DMS 273 treated with DMSO at 0.1 percent for 48 hours (cell line): ENCODE measurements around the gene RAB40C.
"Not testable (repeated sequence)": the region's sequence is repeated elsewhere in the genome, so short reads cannot be mapped to it uniquely, and the experiment has no call there.

ENCODE experiments used
- DNase-seq: peaks from one replicate; lab custom pipeline; 2025; lab: John Stamatoyannopoulos, UW

The RAB40C gene

DNA sequence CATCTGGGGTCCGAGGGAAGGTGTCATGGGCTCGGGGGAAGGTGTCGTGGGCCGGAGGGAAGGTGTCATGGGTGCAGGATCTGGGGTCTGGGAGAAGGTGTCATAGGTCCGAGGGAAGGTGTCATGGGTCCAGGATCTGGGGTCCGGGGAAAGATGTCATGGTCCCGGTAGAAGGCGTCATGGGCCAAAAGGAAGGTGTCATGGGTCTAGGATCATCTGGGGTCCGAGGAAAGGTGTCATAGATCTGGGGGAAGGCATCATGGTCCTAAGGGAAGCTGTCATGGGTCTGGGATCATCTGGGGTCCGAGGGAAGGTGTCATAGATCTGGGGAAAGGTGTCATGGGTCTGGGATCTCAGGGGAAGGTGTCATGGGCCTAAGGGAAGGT lies 942 bp downstream of the RAB40C start:
- DNase-seq: no peak

DNA sequence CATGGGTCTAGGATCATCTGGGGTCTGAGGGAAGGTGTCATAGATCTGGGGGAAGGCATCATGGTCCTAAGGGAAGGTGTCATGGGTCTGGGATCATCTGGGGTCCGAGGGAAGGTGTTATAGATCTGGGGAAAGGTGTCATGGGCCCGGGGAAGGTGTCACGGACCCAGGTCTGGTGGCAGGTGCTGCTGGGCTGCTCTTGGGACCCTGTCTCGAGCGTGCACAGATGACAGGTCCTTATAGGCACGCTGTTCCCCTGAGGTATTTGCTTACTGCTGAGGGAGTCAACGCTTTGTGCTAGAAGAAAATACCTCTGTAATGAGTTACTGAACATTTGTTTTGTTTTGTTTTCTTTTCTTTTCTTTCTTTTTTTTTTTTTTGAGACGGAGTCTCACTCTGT lies 1.4 kb downstream of the RAB40C start:
- DNase-seq: no peak

DNA sequence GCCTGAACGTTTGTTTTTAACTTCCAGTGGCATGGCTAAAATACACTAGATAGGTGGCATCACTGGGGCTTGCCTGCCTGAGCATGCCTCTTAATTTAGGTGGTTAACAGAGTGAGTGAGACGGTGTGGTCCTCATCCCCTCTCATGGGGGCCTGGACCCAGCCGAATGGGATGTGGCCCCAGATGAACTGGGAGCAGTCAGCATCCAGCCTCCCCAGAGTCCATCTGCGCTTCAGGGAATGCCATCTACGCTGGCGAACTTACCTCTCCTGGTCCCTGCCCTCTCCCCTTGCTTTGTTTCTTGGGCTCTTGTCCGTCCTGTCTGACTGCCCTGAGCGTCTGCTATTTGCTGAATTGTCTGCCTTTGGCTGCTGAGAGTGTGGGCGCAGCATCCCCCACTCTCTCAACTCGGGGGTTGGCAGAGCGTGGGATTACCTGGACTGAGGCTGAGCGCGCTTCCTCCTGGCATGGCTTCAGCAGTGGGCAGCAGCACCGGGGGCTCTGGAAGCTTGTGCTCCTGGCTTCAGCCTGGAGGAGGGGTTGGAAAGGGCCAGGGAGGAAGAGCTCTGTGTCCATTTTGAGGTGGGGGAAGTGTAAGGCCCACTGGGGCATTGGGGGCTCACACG lies 2.1 kb downstream of the RAB40C start:
- no peak for DNase-seq

DNA sequence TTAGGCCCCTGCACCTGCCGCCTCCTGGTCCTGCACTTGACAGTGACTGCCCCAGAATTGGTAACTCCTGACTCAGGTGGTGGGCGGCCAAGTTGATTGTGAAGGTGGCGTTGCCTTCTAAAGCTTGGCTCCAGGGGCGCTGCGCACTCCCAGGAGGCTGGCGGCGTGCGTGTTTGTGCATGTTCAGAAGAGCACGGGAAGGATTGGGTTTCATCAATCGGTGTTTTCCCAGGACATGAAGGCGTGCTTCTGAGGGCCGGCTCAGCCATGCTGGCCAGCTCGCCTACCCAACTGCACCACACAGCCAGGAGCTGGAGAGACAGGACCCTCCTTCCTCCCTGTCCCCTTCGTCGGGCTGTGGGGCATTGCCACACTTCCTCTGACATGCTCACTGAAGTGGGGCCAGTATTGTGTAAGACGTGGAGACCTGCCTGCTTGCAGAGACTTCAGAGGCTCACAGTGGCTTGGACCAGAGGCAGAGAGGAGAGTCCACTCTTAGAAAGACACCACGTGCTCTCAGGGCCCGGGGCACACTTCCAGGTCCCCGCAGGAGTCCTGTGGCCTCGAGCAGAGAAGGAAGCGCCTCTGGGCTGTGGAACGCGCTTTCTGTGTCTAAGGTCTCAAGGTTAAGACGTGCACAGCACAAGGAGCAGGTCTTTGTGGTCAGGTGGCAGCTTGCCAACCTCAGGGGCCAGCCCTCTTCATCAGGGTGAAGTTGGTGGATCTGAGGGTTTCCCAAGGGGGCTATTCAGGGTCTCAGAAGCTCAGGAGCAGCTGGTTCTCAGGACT lies 2.8 kb downstream of the RAB40C start:
- peak; percentile 27 for DNase-seq

DNA sequence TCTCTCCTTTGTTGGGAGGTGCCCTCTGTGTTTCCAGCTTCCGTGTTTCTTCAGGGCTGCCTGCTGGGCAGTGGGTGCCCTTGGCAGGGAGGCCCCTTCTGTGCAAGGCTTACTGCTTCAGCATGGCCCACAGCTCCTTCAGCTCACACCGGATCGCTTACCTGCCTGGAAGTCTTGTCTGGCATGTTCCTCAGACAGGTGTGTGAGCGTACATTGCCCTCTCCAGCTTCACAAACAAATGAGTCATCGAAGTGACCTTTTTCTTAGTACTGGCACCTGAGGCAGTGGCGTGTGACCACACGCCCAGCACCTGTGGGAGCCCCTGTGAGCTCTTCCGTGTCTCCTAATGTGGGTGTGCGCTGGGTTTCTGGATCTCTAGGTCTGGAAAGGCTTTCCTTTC lies 3.5 kb downstream of the RAB40C start:
- no peak for DNase-seq

DNA sequence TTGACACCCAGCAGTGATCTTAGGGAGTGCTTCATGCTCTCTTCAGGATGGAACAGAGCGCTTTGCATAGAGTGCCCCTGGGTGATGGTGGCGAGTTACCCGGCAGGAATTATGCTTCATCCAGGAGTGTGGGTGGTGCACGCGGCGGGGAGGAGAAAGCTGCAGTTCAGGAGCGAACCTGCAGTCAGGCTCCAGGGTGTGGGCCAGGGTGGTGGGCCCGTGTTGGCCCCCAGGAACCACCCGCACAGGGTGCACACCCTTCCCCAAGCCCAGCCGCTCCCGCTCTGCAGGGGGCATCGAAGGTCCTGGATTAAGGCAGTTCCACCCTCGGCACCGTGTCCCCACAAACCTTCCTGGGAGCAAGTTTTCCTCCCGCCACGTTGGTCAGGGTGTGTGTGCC lies 3.9 kb downstream of the RAB40C start:
- no peak for DNase-seq

DNA sequence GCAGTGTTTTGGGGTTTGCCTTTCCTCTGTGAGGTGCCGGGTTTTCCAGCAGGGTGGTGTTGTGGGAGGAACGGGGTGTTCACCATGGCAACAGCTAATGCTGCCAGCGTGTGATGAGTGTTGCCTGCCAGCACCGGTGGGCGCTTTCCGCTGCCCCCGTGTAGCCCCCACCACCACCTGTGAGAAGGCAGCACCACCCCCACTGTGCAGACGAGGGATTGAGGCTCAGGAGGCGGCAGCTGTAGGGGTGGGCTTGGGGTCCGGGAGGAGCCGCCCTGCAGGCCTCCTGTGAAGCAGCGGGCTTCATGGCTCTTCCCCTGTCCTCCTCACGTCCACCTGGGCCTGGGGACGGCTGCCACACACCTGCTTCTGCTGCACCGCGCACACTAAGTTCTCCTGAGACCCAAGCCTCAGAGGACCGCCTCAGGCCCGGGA lies 5.2 kb downstream of the RAB40C start:
- no peak for DNase-seq

DNA sequence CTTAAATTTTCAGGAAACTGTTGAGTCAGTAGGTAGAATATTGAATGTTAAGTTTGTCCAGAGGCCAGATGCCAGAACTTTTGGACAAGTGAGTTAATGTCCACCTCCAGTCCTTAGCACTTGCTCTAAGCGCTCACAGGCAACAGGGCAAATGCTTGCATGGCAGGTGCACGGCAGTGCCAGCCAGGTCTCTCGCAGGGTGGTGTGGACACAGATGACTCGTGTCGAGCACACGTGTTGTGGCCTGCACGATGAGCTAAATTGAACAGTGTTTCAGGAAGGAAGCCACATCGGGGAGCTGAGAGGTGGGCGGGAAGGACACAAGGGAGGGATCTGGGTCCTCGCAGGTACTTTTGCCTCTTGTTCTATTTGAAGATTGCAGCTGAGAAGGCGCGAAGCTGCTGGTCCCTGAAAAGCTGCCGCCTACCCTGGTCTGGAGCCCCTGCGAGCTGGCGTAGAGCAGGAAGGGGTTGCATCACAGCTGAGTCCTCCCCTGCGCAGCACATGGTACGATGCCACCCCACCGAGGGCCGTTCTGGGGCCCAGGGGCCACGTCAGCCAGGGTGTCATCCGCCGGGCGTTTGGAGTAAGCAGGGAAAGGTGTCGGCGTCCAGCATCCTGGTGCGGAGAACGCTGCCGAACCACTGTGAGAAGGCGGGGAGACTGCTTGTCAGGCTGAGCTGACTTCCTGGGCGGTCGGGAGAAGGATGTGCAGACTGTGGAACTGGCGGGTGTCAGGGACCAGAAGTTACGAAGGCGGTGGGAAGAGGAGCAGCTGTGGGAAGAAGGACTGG lies 6.3 kb downstream of the RAB40C start:
- no peak for DNase-seq

DNA sequence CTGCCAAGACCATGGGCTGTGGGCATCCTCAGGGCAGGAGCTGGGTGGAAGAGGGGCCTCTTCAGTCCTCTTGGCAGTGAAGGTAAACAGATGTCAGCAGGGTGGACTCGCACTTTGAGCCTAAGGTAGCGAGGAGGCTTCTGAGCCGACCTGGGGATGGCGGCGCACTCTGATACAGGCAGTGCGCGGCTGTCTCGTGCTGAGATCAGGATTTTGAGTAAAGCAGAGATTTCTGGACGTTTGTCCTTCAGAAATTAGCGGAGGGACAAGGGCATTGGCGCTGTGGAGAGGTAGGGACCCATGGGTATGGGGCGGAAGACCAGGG lies 6.8 kb downstream of the RAB40C start:
- no peak for DNase-seq

DNA sequence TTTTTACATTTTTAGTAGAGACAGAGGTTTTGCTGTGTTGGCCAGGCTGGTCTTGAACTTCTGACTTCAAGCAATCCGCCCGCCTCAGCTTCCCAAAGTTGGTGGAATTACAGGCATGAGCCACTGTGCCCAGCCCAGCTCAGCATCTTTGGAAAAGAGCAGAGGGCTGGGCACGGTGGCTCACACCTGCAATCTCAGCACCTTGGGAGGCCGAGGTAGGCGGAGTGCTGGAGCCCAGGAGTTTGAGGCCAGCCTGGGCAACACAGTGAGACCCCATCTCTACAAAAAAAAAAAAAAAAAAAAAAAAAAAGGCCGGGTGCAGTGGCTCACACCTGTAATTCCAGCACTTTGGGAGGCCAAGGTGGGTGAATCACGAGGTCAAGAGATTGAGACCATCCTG lies 7.8 kb downstream of the RAB40C start:
- DNase-seq: not testable (repeated sequence)

DNA sequence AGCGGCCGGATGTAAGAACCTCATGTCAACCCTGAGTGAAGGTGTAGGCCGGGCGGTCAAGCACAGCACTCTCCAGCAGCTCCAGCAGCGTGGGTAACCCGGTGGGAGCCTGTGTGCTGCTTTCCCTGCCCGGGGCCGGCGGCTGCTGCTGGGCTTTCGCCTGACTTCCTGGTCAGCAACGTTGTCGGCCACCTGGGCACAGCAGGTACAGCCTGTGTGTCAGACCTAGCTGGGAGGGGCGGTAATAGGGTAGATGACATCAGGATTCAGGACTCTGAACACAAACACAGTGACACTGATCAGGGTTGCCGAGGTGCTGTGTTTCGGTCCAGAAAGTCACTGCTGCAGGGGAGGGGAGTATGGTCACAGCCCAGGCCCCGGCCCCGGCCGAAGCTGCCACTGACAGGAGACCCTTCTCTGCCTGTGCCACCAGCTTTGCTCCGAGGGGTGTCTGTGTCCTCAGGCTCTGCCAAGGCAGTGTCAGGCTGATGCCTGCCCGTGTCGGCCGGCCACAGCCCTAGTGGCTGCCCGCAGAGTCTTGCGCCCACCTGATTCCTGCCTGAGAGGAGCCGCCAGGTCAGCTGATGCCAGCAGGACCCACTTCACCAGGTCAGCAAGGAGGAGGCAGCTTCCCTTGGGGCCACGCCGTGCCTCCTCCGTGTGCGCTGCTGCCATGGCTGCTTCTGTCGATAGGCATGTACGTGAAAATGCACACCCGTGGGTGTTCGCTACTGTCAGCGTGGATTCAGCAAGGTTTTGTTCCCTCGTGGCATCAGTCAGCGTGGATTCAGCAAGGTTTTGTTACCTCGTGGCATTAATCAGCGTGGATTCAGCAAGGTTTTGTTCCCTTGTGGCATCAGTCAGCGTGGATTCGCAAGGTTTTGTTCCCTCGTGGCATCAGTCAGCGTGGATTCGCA lies 9.2 kb downstream of the RAB40C start:
- no peak for DNase-seq

DNA sequence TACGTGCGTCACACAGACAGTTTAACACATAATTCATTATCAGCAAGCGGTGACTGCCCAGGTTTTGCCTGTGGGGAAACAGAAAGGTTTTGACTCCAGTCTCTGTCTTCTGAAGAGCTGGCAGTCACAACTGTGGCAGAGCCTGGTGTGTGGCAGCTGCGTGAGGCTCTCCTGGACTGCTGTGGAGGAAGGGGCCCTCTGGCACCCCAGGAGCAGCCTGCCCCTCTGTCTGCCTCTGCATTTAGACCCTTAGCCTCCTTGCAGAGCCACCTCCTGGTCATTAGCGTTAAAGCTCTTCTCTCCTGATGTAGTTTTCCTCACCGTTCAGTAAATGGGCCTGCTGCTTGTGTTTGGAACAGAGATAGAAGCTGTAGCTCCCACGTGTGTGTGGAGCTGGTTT lies 10.9 kb downstream of the RAB40C start:
- DNase-seq: no peak

DNA sequence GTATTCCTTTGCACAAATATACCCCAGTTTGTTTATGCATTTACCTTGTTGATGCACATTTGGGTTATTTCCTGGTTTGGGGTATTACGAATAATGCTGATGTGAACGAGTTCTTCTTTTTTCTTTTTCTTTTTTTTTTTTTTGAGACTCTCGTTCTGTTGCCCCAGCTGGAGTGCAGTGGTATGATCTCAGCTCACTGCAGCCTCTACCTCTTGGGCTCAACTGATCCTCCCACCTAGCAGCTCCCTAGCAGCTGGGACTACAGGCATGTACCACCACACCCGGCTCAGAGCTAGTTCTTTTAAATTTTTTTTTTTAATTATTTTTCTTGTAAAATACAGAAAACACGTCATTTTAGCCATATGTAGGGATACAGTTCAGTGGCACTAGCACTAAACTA lies 14.1 kb downstream of the RAB40C start:
- DNase-seq: no peak

DNA sequence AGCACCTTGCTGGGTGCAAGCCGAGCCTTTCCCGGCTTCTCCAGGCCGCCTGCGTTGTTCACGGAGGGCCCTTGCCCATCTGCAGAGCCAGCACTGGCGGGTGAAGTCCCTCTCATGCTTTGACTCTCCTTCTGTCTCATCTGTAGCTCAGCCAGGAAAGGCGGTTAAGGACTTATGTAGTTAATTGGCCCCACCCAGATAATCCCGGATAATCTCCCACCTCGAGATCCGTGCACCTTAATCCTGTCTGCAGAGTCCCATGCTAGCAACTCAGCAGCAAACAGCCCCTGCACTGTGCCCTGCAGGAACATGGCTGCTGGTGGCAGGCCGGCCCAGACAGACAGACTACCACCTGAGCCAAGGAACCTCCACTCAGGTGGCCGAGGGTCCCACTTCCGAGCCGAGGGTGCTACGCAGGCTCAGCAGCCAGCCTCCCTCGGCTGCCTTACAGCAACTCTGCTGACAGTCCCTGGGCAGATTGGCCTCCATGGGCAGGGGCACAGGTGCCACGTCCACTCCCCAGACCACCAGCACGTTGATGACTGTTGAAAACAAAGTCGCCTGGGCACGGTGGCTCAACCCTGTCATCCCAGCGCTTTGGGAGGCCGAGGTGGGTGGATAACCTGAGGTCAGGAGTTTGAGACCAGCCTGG lies 16.9 kb downstream of the RAB40C start:
- no peak for DNase-seq

DNA sequence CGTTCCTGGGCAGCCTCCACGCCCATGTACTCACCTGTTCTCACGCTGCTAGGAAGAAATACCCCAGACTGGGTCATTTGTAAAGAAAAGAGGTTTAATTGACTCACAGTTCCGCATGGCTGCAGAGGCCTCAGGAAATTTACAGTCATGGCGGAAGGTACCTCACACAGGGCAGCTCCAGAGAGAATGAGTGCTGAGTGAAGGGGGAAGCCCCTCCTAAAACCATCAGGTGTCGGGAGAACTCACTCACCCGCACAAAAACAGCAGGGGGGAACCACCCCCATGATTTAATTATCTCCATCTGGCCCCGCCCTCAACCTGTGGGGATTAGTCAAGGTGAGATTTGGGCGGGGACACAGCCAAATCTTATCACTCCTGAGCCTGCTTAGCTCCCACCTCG lies 18.2 kb downstream of the RAB40C start:
- DNase-seq: no peak

DNA sequence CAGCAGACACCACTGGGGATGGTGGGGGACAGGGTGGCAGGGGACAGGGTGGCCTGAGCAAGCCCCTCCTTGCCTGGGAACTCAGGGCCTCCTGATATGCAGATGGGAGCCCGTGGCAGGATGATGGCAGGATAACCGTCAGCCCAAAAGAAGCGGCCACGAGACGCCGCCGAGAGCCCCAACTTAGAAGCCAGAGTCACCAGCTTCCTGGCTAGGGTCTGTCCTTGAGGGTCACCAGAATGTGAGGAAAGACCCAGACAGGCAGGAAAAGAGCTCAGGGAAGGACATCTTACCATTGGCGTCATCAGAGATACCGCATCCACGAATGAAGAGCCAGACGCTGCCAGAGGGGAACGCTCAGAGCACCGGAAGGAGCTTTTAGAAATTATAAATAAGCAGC lies 19.4 kb downstream of the RAB40C start:
- DNase-seq: no peak

DNA sequence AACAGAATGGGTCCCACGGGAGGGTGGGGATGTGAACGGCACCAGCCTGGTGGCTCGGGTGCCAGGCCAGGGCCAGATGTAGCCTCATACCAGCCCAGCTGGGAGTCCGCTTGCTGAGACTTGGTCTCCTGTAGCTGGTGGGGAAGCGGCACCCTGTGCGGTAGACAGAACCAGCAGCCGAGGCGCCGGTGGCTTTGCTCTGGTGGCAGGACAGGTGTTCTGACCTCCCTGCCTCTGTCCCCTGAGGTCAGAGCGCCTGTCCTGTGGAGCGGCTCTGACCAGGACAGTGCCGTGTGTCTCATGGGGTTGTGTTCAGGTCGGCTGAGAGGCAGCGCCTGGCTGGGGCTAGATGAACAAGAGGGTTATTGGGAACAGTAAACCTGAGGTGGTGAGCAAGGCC lies 20.1 kb downstream of the RAB40C start:
- DNase-seq: no peak

DNA sequence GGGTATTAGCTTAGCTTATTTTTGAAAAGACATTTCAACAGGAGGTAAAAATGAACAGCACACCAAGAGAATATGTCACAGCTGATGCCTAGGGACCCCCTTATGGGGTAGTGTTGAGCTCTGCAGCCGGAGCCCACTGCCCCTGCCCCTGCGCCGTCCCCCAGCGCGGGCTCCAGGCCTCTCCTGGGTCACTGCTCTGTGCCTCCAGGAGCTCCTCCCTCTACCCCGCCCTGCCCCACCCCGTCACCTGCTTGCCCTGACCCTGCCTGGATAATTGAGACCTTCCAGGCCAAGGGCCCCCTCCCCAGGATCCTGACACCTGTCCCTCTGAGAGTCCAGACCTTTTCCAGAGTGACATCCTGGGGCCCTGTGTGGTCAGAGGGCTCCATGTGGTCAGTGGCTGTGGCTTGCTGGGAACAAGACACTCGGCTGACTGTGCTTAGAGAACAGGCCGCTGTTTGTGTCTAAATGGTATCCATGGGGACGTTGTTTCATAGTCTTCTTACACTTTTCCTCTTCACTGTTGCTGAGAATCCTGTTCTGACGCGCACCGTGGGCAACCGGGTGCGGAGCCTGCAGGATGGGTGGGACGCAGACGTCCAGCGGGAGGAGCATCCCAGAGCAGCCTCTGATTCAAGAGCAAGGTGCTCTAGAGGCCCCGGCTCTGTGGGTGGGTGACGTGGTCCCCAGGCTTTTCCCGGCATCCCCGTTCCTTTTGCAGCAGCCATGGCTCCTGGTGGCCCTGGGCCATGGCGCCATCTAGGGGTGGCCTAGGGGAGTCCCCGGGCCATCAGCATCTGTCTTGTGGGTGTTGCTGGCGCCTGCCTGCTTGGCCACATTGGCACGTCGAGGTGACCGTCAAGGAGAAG lies 20.9 kb downstream of the RAB40C start:
- DNase-seq: no peak

DNA sequence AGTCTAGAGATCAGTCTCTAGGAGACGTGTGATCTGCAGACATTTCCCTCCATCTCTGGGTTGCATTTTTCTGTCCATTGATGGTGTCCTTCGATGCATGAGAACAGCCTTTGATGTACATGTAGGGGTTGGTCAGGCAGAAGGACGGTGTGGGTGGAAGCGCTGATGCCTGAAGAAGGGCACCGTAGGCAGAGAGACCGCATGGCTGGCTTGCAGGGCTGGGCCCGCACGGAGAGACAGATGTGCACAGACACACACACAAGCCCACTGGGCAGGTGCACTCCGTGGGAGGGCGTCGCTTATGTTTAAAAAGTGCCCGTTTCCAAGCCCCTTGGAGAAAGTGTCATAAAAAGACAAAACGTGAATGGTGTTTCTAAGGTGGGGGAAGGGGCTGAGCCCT lies 25.3 kb downstream of the RAB40C start:
- no peak for DNase-seq

DNA sequence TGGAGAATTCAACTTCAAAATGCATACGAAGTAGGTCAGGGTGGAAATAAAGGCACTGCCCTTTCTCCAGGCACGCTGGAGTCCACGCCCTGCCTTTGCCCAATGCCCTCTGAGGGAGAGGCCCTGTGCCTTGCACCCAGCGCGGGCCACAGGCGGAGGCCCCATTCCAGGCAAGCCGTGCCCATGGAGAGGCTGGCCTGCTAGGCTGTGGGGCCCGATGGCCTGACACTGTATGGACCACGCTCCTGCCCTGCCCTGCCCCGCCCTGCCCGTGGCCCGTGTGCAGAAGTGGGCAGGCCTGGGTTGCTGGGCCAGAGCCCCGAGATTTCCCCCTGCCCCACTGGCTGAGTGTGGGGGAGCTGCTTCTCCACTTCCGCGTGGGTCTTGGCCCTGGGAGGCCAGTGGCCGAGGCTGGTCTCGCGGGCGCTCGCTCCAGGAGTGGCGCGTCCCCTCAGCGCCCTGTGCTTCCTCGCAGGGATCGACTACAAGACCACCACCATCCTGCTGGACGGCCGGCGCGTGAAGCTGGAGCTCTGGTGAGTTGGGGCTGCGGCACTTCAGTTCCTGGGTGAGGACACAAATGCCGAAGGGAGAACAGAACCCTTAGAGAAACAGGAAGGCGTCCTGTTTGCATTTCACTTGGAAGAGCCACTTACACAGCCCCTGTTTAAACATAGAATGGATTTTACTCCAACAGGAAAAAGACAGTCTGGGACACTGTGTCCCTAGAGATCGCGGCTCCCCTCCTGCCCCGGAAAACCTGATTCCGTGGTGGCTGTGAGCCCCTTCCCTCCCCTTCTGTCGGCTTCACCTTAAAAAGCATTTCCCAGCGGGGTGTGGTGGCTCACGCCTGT lies 27.1 kb downstream of the RAB40C start:
- DNase-seq: no peak
